Measurements from ENCODE around the gene COLEC12.

The COLEC12 gene

DNA sequence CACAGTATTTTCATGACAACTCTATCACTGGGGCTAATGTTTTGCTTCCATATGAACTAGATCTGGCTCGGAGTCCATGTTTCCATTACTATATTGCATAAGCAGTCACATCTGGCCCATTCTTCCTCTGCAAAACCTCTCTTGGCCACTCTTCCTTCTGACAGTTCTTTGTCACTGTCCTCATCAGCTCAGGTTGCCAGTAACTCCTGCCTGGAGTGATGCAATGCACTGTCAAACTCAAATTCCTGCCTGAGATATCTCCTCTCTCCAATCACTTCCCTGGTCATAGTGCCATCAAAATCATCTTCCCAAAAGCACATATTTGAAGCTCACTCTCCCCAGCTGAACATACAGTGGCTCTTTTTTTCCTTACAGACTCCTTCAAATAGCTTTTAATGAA lies 66.1 kb downstream of the COLEC12 start:
- TF ChIP-seq, protein P1, sequence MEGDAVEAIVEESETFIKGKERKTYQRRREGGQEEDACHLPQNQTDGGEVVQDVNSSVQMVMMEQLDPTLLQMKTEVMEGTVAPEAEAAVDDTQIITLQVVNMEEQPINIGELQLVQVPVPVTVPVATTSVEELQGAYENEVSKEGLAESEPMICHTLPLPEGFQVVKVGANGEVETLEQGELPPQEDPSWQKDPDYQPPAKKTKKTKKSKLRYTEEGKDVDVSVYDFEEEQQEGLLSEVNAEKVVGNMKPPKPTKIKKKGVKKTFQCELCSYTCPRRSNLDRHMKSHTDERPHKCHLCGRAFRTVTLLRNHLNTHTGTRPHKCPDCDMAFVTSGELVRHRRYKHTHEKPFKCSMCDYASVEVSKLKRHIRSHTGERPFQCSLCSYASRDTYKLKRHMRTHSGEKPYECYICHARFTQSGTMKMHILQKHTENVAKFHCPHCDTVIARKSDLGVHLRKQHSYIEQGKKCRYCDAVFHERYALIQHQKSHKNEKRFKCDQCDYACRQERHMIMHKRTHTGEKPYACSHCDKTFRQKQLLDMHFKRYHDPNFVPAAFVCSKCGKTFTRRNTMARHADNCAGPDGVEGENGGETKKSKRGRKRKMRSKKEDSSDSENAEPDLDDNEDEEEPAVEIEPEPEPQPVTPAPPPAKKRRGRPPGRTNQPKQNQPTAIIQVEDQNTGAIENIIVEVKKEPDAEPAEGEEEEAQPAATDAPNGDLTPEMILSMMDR (IDR thresholded peaks at IDR 0.05; ENCODE audit: control insufficient read depth, insufficient read depth, low read depth, low read length, missing control alignments): no peak

DNA sequence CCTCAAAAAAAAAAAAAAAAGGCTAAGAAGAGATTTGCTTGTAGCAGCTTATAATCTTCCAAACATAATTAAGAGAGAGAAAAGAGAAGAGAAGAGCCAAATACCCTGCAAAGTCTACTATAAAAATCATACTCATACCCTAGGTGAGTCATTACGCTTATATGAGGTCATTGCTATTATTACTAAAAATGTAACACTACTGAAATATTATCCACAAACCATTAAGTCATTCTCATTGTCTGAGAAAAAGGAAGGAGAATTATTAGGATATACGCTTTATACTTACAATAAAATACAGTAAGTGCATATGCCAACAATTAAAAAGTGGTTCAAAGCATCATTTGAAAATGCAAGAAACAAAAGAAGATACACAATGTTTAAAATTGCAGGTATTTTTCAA lies 66.5 kb downstream of the COLEC12 start:
- no peak for DNase-seq (ENCODE audit: low read depth)
- no peak overlapping the region for H3K4me3 ChIP-seq (ENCODE audit: control insufficient read depth, low read depth, low read length)
- TF ChIP-seq, protein P1 (IDR thresholded peaks at IDR 0.05; ENCODE audit: control insufficient read depth, insufficient read depth, low read depth, low read length, missing control alignments): no peak

More for the DNA sequence above, 66.1 kb downstream of the COLEC12 start:
- H3K4me3 ChIP-seq (ENCODE audit: control insufficient read depth, low read depth, low read length): no peak overlapping the region
- no peak for DNase-seq (ENCODE audit: low read depth)

DNA sequence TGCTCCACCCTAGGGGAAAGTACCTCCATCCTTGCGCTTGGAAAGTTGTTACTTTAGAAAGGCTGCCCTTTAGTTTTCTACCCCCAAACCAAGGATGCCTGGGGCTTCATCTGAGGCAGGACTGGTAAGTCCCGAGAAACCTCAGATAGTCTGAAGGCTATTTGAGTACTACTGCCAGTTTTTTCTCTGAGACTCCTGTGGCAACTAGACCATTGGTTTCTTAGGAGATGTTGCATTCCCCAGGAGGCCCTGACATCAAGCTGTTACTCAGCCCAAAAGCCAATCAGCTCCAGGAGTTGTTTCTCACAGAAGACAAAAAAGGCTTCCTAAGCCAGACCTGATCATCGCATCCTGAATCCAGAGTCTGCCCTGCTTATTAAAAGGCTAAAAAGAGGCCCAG lies 67.2 kb downstream of the COLEC12 start:
- TF ChIP-seq, protein P1 (IDR thresholded peaks at IDR 0.05; ENCODE audit: control insufficient read depth, insufficient read depth, low read depth, low read length, missing control alignments): no peak
- H3K4me3 ChIP-seq (ENCODE audit: control insufficient read depth, low read depth, low read length): no peak overlapping the region
- DNase-seq (ENCODE audit: low read depth): no peak

DNA sequence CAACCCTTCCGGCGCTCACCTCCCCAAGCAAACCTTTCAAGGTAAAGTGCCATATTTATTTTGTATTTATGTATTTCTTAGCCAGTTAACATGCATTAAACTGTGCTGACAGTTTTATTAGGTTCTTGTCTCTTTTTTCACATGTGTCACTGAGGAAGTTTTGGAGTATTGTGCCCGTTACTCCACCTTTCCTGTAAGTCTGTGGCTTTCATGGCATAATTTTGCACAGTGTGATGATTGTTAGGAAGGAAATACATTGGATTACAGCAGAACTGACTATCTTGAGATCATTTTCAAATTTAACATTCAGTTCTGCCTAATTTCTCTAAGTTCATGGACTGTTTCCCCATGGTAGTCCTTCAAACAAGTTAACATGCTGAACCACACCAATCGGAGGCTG lies 67.7 kb downstream of the COLEC12 start:
- DNase-seq (ENCODE audit: low read depth): no peak
- H3K4me3 ChIP-seq (ENCODE audit: control insufficient read depth, low read depth, low read length): no peak overlapping the region
- TF ChIP-seq, protein P1 (IDR thresholded peaks at IDR 0.05; ENCODE audit: control insufficient read depth, insufficient read depth, low read depth, low read length, missing control alignments): no peak

DNA sequence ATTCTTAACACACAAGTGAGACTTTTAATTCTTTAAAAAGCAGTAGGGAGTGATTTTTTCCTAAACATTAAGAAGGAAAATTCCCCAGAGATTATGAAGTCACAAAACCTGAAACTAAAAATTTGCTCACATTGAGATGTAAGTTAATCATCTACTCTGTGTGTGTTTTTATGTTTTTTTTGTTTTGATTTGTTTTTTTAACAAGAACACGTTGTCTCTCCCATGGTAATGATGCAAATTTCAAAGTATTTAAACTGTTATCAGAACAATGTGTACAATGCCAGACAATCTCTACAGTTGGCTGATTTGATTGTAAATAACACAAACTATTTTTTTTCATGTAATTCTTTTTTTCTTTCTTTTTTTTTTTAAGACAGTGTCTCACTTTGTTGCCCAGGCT lies 71.5 kb downstream of the COLEC12 start:
- TF ChIP-seq, protein P1 (IDR thresholded peaks at IDR 0.05; ENCODE audit: control insufficient read depth, insufficient read depth, low read depth, low read length, missing control alignments): no peak
- no peak for DNase-seq (ENCODE audit: low read depth)

DNA sequence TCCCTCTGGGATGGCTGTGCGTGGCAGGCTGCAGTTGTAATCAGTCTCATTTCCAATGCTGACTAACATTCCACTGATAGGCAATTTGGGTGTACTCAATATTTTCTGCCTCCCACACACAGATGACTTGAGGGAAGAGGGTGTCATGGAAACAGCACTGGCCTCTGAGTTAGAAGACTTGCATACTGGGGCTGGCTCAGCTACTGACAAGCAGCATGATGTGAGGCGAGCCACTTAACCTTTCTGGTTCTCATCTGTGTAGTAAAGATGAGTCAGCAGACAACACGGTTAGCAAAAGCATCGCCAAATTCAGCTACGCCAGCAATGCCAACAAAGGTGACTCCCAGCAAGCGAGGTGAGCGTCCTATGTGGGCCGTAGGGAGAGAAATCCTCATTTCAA lies 73.5 kb downstream of the COLEC12 start:
- TF ChIP-seq, protein P1 (IDR thresholded peaks at IDR 0.05; ENCODE audit: control insufficient read depth, insufficient read depth, low read depth, low read length, missing control alignments): no peak
- peak; percentile 80 for DNase-seq (ENCODE audit: low read depth)
- H3K4me3 ChIP-seq (ENCODE audit: control insufficient read depth, low read depth, low read length): no peak overlapping the region

More for the DNA sequence above, 71.5 kb downstream of the COLEC12 start:
- no peak overlapping the region for H3K4me3 ChIP-seq (ENCODE audit: control insufficient read depth, low read depth, low read length)
